ENCODE results near the gene RPS8. TPM values are rescaled to one million over a fixed set of nuclear protein-coding genes. Genes with fewer than 3 reads are reported as not detected.

RPS8 gene
- total and polyA plus RNA-seq, 2 experiments from 2014 or later = 503 to 2,179 TPM

DNA sequence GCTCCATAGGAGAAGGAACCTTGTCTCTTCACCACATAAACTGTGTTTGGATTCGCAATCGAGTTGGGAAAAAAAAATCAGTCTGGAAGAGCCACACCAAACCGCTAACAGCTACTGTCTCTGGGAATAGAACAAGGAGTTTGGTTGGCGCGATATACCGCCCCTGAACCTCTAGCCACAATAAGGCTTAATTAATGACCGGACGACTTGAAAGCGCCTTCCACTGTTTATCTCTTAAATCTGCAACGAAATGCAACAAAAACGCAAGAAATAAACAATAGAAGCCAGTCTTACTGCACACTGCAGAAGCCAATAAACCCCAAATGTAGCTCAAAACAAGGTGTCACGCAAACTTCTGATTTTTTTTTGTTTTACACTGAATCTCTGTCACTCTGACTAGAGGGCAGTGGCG lies 43.9 kb downstream of the RPS8 start:
- no peaks in the 10 kb centered on the region for H3K9me2 ChIP-seq (replicated peaks; ENCODE audit: insufficient read depth)
- no peaks in the 10 kb centered on the region for H4K20me1 ChIP-seq (ENCODE audit: insufficient read depth, poor library complexity, severe bottlenecking)
- peak overlapping the region; percentile 95 for H3K27ac ChIP-seq
- no peaks in the 10 kb centered on the region for H3K4me1 ChIP-seq (ENCODE audit: insufficient read depth)
- H3K4me3 ChIP-seq = peak overlapping the region; percentile 2
- no peak for TF ChIP-seq EZH2 (IDR thresholded peaks at IDR 0.05; ENCODE audit: borderline replicate concordance)
- TF ChIP-seq EZH2phosphoT487 (IDR thresholded peaks at IDR 0.05; ENCODE audit: low read depth, severe bottlenecking, unreplicated experiment) = no peak
- TF ChIP-seq, protein P1, sequence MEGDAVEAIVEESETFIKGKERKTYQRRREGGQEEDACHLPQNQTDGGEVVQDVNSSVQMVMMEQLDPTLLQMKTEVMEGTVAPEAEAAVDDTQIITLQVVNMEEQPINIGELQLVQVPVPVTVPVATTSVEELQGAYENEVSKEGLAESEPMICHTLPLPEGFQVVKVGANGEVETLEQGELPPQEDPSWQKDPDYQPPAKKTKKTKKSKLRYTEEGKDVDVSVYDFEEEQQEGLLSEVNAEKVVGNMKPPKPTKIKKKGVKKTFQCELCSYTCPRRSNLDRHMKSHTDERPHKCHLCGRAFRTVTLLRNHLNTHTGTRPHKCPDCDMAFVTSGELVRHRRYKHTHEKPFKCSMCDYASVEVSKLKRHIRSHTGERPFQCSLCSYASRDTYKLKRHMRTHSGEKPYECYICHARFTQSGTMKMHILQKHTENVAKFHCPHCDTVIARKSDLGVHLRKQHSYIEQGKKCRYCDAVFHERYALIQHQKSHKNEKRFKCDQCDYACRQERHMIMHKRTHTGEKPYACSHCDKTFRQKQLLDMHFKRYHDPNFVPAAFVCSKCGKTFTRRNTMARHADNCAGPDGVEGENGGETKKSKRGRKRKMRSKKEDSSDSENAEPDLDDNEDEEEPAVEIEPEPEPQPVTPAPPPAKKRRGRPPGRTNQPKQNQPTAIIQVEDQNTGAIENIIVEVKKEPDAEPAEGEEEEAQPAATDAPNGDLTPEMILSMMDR (IDR thresholded peaks at IDR 0.05; ENCODE audit: poor library complexity) = peak; percentile 4
- H3K4me2 ChIP-seq = peak overlapping the region; percentile 75
- 14% methylated on average over 13 of the region's 13 CpGs for WGBS (ENCODE audit: low lambda C conversion rate, missing lambda C conversion rate)
- H2AFZ ChIP-seq = no peak overlapping the region
- no peaks in the 10 kb centered on the region for H3K27me3 ChIP-seq
- H3K36me3 ChIP-seq (replicated peaks; ENCODE audit: insufficient read depth, low read depth) = no peaks in the 10 kb centered on the region
- no peak for DNase-seq (ENCODE audit: low spot score)
- H3K9me3 ChIP-seq (ENCODE audit: low read depth) = no peaks in the 10 kb centered on the region
- H3K79me2 ChIP-seq = no peaks in the 10 kb centered on the region

DNA sequence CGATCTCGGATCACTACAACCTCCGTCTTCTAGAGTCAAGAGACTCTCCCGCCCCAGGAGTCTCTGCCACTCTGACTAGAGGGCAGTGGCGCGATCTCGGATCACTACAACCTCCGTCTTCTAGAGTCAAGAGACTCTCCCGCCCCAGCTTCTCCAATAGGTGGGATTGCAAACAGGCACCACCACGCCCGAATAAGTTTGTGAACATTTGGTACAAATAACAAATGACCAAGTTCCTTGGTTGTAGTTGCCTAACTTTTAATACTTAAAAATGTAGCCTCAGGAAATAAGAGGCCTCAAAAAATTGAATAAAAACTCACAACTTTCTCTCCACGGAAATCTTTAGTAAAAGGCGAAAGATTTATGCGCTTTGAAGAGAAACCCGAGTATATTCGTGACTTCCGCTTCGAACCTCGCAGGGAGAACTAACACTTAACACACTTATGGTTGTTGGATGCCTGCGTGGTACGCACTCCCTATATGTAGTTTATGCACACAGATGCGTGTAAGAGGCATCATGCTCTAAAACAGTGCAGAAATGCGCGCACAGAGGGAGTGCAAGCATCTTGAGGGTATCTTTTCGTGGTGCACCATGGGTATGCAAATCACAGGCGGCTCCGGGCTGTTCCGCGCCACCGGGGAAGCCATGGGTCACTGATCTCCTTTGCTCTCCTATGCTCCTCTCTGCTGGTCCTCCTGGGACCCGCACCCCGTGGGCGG lies 44.4 kb downstream of the RPS8 start:
- Histone ChIP-seq H4K20me1 (ENCODE audit: insufficient read depth, poor library complexity, severe bottlenecking) (no peaks in the 10 kb centered on the region), H3K36me3 (replicated peaks; ENCODE audit: insufficient read depth, low read depth) (no peaks in the 10 kb centered on the region), H3K27me3 (no peaks in the 10 kb centered on the region), H3K9me2 (replicated peaks; ENCODE audit: insufficient read depth) (no peaks in the 10 kb centered on the region), H2AFZ (peak overlapping the region; percentile 75), H3K4me1 (ENCODE audit: insufficient read depth) (no peaks in the 10 kb centered on the region), H3K9me3 (ENCODE audit: low read depth) (no peaks in the 10 kb centered on the region), H3K27ac (peak overlapping the region; percentile 95), H3K4me3 (peak overlapping the region; percentile 20), H3K79me2 (no peaks in the 10 kb centered on the region), H3K4me2 (peak overlapping the region; percentile 75)
- WGBS (ENCODE audit: low lambda C conversion rate, missing lambda C conversion rate) = 2% methylated on average over 33 of the region's 33 CpGs
- peak; percentile 90 for DNase-seq (ENCODE audit: low spot score)
- TF ChIP-seq EZH2phosphoT487 (IDR thresholded peaks at IDR 0.05; ENCODE audit: low read depth, severe bottlenecking, unreplicated experiment) = no peak
- TF ChIP-seq EZH2 (IDR thresholded peaks at IDR 0.05; ENCODE audit: borderline replicate concordance) = no peak
- TF ChIP-seq, protein P1 (IDR thresholded peaks at IDR 0.05; ENCODE audit: poor library complexity) = no peak

DNA sequence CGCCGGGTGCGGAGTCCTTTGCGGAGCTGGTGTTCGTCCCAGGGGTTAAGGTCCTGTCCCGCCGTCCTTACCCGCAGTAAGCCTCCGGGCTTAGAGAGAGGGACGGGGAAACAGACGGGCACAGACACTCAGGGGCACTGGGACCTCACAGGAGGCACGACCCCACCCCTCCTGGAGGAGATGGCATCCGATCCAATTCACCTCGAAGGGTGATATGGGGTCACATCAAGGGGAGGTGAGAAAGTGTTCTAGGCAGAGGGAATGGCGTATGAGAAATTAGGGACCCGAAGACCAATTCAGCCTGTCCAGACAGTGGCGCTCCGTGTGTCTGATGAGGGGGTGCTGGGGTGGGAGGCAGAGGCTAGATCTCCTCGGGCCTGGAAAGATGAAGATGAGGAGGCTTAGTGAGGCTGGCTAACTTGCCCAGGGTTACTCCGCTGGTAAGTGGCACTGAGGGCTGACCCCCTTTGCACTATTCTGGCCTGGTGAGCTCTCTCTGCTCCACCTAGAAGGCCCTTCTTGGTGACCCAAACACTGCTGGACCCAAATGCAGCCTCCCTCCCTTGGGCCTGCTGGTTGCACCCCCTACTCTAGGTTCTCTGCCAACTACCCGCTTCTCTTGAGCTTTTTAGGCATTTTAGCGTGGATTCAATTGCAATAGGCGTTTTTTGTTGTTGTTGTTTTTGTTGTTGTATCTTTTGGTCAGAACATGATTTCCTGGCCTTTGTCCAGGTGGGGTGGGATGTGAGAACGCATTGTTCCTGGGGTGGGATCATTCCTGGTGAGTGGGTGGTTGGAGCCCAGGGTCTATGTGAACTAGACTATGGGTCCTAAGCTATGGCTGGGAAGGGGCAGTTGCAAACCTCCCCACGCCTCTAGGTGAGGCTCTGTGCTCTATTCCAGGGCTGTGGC lies 45.2 kb downstream of the RPS8 start:
- Histone ChIP-seq H2AFZ (peak overlapping the region; percentile 75), H3K4me2 (peak overlapping the region; percentile 75), H3K9me3 (ENCODE audit: low read depth) (no peaks in the 10 kb centered on the region), H3K4me1 (ENCODE audit: insufficient read depth) (no peaks in the 10 kb centered on the region), H3K27me3 (no peaks in the 10 kb centered on the region), H3K4me3 (peak overlapping the region; percentile 20), H4K20me1 (ENCODE audit: insufficient read depth, poor library complexity, severe bottlenecking) (no peaks in the 10 kb centered on the region), H3K36me3 (replicated peaks; ENCODE audit: insufficient read depth, low read depth) (no peaks in the 10 kb centered on the region), H3K27ac (peak overlapping the region; percentile 95), H3K9me2 (replicated peaks; ENCODE audit: insufficient read depth) (no peaks in the 10 kb centered on the region), H3K79me2 (no peaks in the 10 kb centered on the region)
- TF ChIP-seq EZH2 (IDR thresholded peaks at IDR 0.05; ENCODE audit: borderline replicate concordance) = no peak
- no peak for TF ChIP-seq EZH2phosphoT487 (IDR thresholded peaks at IDR 0.05; ENCODE audit: low read depth, severe bottlenecking, unreplicated experiment)
- TF ChIP-seq, protein P1 (IDR thresholded peaks at IDR 0.05; ENCODE audit: poor library complexity) = no peak
- no peak for DNase-seq (ENCODE audit: low spot score)
- WGBS (ENCODE audit: low lambda C conversion rate, missing lambda C conversion rate) = 43% methylated on average over 25 of the region's 25 CpGs
